ENCODE results near the gene FUT8. TPM values are rescaled to one million over a fixed set of nuclear protein-coding genes. Genes with fewer than 3 reads are reported as not detected.
"Not testable (repeated sequence)": the region's sequence is repeated elsewhere in the genome, so short reads cannot be mapped to it uniquely, and the experiment has no call there.

The FUT8 gene
- total RNA-seq, 1 donor from 2014 or later: 3.8 TPM

GRCh38 chr14:65604936-65605335 is 192.4 kb downstream of the FUT8 start:
- no peak for ATAC-seq
- DNase-seq (ENCODE audit: low spot score): no peak

- DNase-seq (ENCODE audit: low spot score): no peak
- ATAC-seq: no peak
Measured at GRCh38 chr14:65606460-65606859, 193.9 kb downstream of the FUT8 start.

- no peak for DNase-seq (ENCODE audit: low spot score)
- no peak for ATAC-seq
Measured at GRCh38 chr14:65613131-65613650, 200.7 kb downstream of the FUT8 start.

GRCh38 chr14:65618996-65619395 is 206.5 kb downstream of the FUT8 start:
- no peak for ATAC-seq
- no peak for DNase-seq (ENCODE audit: low spot score)

- ATAC-seq (no peak), DNase-seq (ENCODE audit: low spot score) (no peak)
Measured at GRCh38 chr14:65620195-65620594, 207.7 kb downstream of the FUT8 start.

GRCh38 chr14:65622703-65623102 is 210.2 kb downstream of the FUT8 start:
- ATAC-seq: no peak

GRCh38 chr14:65623759-65624158 is 211.2 kb downstream of the FUT8 start:
- DNase-seq (ENCODE audit: low spot score): no peak
- no peak for ATAC-seq

More at GRCh38 chr14:65622703-65623102, 210.2 kb downstream of the FUT8 start:
- no peak for DNase-seq (ENCODE audit: low spot score)

GRCh38 chr14:65627315-65627714 is 214.8 kb downstream of the FUT8 start:
- no peak for DNase-seq (ENCODE audit: low spot score)
- ATAC-seq: no peak

- DNase-seq (ENCODE audit: low spot score) (no peak), ATAC-seq (no peak)
Measured at GRCh38 chr14:65628664-65629063, 216.1 kb downstream of the FUT8 start.

GRCh38 chr14:65631040-65631439 is 218.5 kb downstream of the FUT8 start:
- DNase-seq (ENCODE audit: low spot score) (no peak), ATAC-seq (no peak)

GRCh38 chr14:65632487-65632886 is 220.0 kb downstream of the FUT8 start:
- DNase-seq (ENCODE audit: low spot score) (no peak), ATAC-seq (no peak)

- ATAC-seq; DNase-seq (ENCODE audit: low spot score): not testable (repeated sequence)
Measured at GRCh38 chr14:65633666-65634065, 221.1 kb downstream of the FUT8 start.

- no peak for DNase-seq (ENCODE audit: low spot score)
- no peak for ATAC-seq
Measured at GRCh38 chr14:65637780-65638179, 225.2 kb downstream of the FUT8 start.

GRCh38 chr14:65639216-65639615 is 226.7 kb downstream of the FUT8 start:
- DNase-seq (ENCODE audit: low spot score) (no peak), ATAC-seq (no peak)

- ATAC-seq: no peak
Measured at GRCh38 chr14:65650826-65651225, 238.3 kb downstream of the FUT8 start.

GRCh38 chr14:65656554-65656953 is 244.0 kb downstream of the FUT8 start:
- DNase-seq (ENCODE audit: low spot score): no peak
- no peak for ATAC-seq

More at GRCh38 chr14:65650826-65651225, 238.3 kb downstream of the FUT8 start:
- DNase-seq (ENCODE audit: low spot score): no peak

- ATAC-seq (no peak), DNase-seq (ENCODE audit: low spot score) (no peak)
Measured at GRCh38 chr14:65658202-65658601, 245.7 kb downstream of the FUT8 start.

- no peak for ATAC-seq
- DNase-seq (ENCODE audit: low spot score): no peak
Measured at GRCh38 chr14:65661865-65662264, 249.3 kb downstream of the FUT8 start.

- ATAC-seq (no peak), DNase-seq (ENCODE audit: low spot score) (no peak)
Measured at GRCh38 chr14:65664436-65664835, 251.9 kb downstream of the FUT8 start.

- no peak for ATAC-seq
- no peak for DNase-seq (ENCODE audit: low spot score)
Measured at GRCh38 chr14:65676361-65677014, 264.0 kb downstream of the FUT8 start.

GRCh38 chr14:65685572-65685971 is 273.0 kb downstream of the FUT8 start:
- DNase-seq (ENCODE audit: low spot score) (no peak), ATAC-seq (no peak)

- DNase-seq (ENCODE audit: low spot score) (no peak), ATAC-seq (no peak)
Measured at GRCh38 chr14:65686761-65687160, 274.2 kb downstream of the FUT8 start.

- no peak for DNase-seq (ENCODE audit: low spot score)
- ATAC-seq: no peak
Measured at GRCh38 chr14:65689070-65689469, 276.5 kb downstream of the FUT8 start.

All from left lobe of liver (tissue), 2 donors.